ENCODE results near the gene PRRT3.

Gene PRRT3

DNA sequence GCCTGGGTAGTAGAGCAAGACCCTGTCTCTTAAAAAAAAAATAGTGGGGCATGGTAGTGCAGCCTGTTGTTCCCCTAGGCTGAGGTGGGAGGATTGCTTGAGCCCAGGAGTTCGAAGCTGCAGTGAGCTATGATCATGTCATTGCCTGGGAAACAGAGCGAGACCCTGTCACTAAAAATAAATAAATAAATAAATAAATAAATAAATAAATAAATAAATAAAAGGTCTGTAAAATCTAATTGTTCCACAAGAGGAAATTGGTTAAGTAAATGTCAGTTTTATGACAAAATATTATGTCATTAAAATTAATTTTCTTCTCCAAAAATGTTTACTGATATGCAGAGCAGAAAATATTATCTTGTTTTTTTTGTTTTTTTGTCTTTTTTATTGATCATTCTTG, 13.2 kb downstream of the PRRT3 start:
- H3K4me3 Mint-ChIP-seq: no peak overlapping the region
- peaks cover 19% of the 10 kb centered on the region for H3K4me1 Mint-ChIP-seq (ENCODE audit: low read depth)
- no peaks in the 10 kb centered on the region for H3K27me3 Mint-ChIP-seq
- peaks cover 21% of the 10 kb centered on the region for H3K36me3 Mint-ChIP-seq (ENCODE audit: low read depth)
- H3K9me3 Mint-ChIP-seq: no peaks in the 10 kb centered on the region
- no peak overlapping the region for H3K27ac Mint-ChIP-seq

DNA sequence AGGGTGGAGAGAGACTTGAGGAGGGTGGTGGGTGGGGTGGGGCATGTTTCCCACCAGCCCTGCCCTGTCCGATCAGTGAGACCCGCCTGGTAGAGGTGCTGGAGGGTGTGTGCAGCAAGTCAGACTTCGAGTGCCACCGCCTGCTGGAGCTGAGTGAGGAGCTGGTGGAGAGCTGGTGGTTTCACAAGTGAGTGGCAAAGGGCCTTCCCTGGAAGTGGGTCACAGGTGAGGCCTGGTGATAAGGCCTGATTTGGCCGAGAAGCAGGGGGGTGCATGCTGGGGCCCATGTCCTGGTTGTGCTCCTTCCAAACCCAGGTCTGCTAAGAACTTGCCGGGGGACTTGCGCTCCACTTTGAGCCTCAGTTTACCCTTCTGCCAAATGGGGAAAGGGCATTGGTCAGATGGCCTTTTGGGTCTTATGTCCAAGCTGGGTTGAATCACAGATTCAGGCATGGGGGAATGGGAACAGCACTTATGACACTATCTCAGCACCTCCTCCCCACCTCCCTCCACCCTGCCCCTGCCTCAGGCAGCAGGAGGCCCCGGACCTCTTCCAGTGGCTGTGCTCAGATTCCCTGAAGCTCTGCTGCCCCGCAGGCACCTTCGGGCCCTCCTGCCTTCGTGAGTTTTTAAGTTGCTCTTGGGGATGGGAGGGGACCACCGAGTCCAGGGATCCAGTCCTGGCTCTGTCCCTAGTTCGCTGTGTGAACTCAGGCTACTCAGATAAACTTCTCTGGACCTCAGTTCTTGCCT, 14.5 kb downstream of the PRRT3 start:
- Mint-ChIP-seq H3K27me3 (no peaks in the 10 kb centered on the region), H3K36me3 (ENCODE audit: low read depth) (peaks cover 21% of the 10 kb centered on the region), H3K27ac (no peak overlapping the region), H3K9me3 (no peaks in the 10 kb centered on the region), H3K4me3 (no peak overlapping the region), H3K4me1 (ENCODE audit: low read depth) (peaks cover 26% of the 10 kb centered on the region)

DNA sequence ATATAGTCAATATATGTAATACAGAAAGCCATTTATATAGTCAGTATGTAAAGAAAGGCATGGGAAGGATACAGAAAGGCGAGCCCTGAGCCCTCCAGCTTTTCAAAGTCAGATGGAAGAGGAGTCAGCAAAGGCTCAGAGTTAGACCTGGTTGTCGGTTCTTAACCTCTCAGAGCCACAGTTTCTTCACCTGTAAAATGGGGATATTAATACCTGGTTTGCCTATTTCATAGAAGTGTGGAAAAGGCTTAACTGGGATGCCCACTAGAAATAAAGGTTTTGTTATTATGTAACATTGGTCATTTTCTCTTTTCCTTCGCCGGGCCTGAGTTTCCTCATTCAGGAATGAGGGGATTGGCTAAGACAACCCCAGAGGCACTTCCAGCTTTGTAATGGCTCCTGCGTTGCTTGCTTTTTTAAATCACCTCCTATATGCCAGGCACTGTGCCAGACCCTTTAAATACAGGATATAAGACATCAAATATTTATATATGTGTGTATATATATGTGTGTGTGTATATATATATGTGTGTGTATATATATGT, 16.2 kb downstream of the PRRT3 start:
- Mint-ChIP-seq H3K36me3 (ENCODE audit: low read depth) (peaks cover 21% of the 10 kb centered on the region), H3K4me1 (ENCODE audit: low read depth) (peaks cover 40% of the 10 kb centered on the region), H3K4me3 (no peak overlapping the region), H3K27me3 (no peaks in the 10 kb centered on the region), H3K9me3 (no peaks in the 10 kb centered on the region), H3K27ac (no peak overlapping the region)

DNA sequence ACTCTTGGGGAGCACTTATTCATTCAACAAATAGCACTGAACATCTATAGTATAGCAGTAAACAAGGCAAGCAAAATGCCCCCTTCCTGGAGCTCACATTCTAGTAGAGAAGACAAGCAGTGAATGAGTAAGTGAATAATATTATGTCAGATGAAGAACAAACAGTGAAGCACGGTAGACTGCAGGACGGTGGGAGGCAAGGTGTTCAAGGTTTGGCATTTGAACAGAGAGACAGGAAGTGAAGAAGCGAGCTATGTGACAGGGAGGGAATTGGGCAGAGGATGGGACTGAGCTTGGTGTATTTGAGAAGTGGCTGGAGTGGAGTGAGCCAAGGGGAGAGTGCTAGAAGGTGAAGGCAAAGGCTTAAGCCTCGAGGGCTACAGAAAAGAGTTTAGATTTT, 17.2 kb downstream of the PRRT3 start:
- H3K36me3 Mint-ChIP-seq (ENCODE audit: low read depth): peaks cover 21% of the 10 kb centered on the region
- H3K27me3 Mint-ChIP-seq: no peaks in the 10 kb centered on the region
- no peaks in the 10 kb centered on the region for H3K9me3 Mint-ChIP-seq
- H3K4me3 Mint-ChIP-seq: peak overlapping the region; percentile 96
- peaks cover 41% of the 10 kb centered on the region for H3K4me1 Mint-ChIP-seq (ENCODE audit: low read depth)
- peak overlapping the region; percentile 94 for H3K27ac Mint-ChIP-seq

DNA sequence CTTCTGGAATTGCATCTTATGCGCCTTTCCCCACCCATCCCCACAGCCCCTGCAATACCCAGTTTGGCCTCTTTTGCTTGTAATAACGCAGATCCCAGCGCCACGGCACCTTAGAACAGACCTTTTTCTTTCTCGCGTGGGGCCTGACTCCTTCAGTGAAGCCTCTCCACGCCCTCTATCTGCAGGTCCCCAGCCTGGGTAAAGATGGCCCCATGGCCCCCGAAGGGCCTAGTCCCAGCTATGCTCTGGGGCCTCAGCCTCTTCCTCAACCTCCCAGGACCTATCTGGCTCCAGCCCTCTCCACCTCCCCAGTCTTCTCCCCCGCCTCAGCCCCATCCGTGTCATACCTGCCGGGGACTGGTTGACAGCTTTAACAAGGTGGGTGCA, 18.0 kb downstream of the PRRT3 start:
- H3K27ac Mint-ChIP-seq: peak overlapping the region; percentile 94
- H3K4me1 Mint-ChIP-seq (ENCODE audit: low read depth): peaks cover 41% of the 10 kb centered on the region
- H3K4me3 Mint-ChIP-seq: peak overlapping the region; percentile 96
- H3K9me3 Mint-ChIP-seq: no peaks in the 10 kb centered on the region
- peaks cover 21% of the 10 kb centered on the region for H3K36me3 Mint-ChIP-seq (ENCODE audit: low read depth)
- H3K27me3 Mint-ChIP-seq: no peaks in the 10 kb centered on the region

DNA sequence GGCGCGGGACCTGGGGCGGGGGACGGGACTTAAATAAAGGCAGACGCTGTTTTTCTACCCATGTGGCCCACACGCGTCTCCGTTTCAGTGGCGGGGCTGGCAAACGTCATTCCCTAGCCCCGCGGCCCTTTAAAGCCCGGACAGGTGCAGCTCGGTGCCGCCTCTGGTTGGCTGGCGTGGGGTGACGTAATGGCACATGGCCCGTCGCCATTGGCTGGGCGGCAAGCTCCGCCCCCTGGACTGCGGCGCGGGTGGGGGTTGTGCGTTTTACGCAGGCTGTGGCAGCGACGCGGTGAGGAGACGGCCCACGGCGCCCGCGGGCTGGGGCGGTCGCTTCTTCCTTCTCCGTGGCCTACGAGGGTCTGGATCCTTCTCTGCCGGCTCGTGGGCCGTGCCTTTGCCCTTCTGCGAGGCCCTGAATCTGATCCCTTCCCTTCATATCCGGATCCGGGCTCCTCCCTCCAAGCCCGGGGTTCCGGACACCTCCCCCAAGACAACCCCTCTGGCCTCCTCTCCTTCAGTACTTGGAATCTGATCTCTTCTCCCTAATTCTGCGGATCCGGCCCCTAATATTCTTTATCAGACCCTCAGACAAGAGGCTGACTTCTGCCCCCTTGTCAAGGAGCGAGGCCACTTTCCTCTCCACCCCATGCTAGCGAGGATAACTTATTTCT, 18.5 kb downstream of the PRRT3 start, which contains the start of gene CRELD1:
Gene CRELD1 (plus strand): TSS at position 274 of the 674 bp plus-strand sequence. CDS start 605 bp downstream, outside the sequence.
- no peaks in the 10 kb centered on the region for H3K27me3 Mint-ChIP-seq
- H3K4me1 Mint-ChIP-seq (ENCODE audit: low read depth): peaks cover 41% of the 10 kb centered on the region
- peak within 1 kb of the TSS; percentile 96 for H3K4me3 Mint-ChIP-seq
- H3K27ac Mint-ChIP-seq: peak within 1 kb of the TSS; percentile 94
- no peaks in the 10 kb centered on the region for H3K9me3 Mint-ChIP-seq
- H3K36me3 Mint-ChIP-seq (ENCODE audit: low read depth): peaks cover 21% of the 10 kb centered on the region

DNA sequence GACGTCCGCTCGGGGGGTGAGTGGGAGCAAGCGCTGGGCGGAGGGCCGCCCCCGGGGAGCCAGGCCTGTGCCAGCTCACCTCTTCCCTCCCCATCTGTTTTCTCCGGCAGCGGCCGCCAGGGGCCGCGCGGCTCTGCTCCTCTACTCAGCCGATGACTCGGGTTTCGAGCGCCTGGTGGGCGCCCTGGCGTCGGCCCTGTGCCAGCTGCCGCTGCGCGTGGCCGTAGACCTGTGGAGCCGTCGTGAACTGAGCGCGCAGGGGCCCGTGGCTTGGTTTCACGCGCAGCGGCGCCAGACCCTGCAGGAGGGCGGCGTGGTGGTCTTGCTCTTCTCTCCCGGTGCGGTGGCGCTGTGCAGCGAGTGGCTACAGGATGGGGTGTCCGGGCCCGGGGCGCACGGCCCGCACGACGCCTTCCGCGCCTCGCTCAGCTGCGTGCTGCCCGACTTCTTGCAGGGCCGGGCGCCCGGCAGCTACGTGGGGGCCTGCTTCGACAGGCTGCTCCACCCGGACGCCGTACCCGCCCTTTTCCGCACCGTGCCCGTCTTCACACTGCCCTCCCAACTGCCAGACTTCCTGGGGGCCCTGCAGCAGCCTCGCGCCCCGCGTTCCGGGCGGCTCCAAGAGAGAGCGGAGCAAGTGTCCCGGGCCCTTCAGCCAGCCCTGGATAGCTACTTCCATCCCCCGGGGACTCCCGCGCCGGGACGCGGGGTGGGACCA, 19.2 kb downstream of the PRRT3 start:
- Mint-ChIP-seq H3K4me3 (peak overlapping the region; percentile 96), H3K27ac (peak overlapping the region; percentile 94), H3K4me1 (ENCODE audit: low read depth) (peaks cover 41% of the 10 kb centered on the region), H3K36me3 (ENCODE audit: low read depth) (peaks cover 21% of the 10 kb centered on the region), H3K9me3 (no peaks in the 10 kb centered on the region), H3K27me3 (no peaks in the 10 kb centered on the region)

DNA sequence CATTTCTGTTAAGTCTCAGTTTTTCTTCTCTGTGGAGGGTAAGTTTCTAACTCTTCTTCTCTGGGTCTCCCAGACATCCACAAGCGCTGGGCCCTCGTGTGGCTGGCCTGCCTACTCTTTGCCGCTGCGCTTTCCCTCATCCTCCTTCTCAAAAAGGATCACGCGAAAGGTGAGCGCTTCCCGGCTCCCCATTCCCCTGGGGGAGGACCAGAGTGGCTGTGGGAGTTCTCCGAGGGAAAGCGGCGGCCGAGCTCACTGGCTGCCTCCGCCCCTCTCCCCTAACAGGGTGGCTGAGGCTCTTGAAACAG, 19.7 kb downstream of the PRRT3 start:
- H3K9me3 Mint-ChIP-seq: no peaks in the 10 kb centered on the region
- peak overlapping the region; percentile 94 for H3K27ac Mint-ChIP-seq
- peak overlapping the region; percentile 96 for H3K4me3 Mint-ChIP-seq
- peaks cover 41% of the 10 kb centered on the region for H3K4me1 Mint-ChIP-seq (ENCODE audit: low read depth)
- H3K27me3 Mint-ChIP-seq: no peaks in the 10 kb centered on the region
- peaks cover 21% of the 10 kb centered on the region for H3K36me3 Mint-ChIP-seq (ENCODE audit: low read depth)

DNA sequence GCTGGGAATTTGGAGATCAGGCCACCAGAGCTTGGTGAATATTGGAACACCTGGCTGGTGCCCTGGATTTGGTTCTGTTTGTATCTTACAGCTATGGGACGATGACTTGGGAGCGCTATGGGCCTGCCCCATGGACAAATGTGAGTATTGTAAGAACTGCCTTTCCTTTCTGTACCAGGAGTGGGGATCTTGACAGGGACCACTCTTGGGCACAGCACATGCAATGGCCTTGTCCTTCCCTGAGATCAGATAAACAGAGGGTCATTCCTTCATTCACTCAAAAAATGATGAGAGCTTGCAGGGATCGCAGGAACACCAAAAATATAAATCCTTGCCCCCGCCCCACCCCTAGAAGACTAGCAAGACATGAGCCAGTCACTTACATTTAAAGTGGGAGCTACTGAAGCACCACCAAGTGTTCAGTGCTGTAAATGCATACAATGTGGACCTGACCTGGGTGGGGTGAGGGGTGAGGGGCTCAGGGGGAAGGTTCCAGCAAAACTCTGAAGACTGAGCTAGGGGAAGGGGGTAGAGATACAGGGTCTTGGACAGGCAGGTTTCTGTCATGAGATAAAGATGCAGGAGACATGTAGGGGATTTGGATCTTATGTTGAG, 21.3 kb downstream of the PRRT3 start:
- H3K4me3 Mint-ChIP-seq: no peak overlapping the region
- H3K27me3 Mint-ChIP-seq: no peaks in the 10 kb centered on the region
- no peaks in the 10 kb centered on the region for H3K9me3 Mint-ChIP-seq
- H3K36me3 Mint-ChIP-seq (ENCODE audit: low read depth): peaks cover 11% of the 10 kb centered on the region
- no peak overlapping the region for H3K27ac Mint-ChIP-seq
- peaks cover 41% of the 10 kb centered on the region for H3K4me1 Mint-ChIP-seq (ENCODE audit: low read depth)

DNA sequence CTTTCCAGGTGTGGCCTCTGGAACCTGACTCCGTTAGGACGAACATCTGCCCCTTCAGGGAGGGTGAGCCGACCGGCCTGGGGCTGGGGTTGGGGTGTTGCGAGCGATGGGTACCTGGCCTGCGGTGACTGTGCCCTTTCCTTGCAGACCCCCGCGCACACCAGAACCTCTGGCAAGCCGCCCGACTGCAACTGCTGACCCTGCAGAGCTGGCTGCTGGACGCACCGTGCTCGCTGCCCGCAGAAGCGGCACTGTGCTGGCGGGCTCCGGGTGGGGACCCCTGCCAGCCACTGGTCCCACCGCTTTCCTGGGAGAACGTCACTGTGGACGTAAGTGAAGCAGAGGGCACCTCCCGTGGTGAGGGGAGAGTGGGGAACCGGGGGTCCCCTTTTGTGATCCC, 24.1 kb downstream of the PRRT3 start:
- H3K27me3 Mint-ChIP-seq: no peaks in the 10 kb centered on the region
- H3K36me3 Mint-ChIP-seq (ENCODE audit: low read depth): no peaks in the 10 kb centered on the region
- H3K4me1 Mint-ChIP-seq (ENCODE audit: low read depth): peaks cover 16% of the 10 kb centered on the region
- no peak overlapping the region for H3K27ac Mint-ChIP-seq
- no peaks in the 10 kb centered on the region for H3K9me3 Mint-ChIP-seq
- H3K4me3 Mint-ChIP-seq: no peak overlapping the region

DNA sequence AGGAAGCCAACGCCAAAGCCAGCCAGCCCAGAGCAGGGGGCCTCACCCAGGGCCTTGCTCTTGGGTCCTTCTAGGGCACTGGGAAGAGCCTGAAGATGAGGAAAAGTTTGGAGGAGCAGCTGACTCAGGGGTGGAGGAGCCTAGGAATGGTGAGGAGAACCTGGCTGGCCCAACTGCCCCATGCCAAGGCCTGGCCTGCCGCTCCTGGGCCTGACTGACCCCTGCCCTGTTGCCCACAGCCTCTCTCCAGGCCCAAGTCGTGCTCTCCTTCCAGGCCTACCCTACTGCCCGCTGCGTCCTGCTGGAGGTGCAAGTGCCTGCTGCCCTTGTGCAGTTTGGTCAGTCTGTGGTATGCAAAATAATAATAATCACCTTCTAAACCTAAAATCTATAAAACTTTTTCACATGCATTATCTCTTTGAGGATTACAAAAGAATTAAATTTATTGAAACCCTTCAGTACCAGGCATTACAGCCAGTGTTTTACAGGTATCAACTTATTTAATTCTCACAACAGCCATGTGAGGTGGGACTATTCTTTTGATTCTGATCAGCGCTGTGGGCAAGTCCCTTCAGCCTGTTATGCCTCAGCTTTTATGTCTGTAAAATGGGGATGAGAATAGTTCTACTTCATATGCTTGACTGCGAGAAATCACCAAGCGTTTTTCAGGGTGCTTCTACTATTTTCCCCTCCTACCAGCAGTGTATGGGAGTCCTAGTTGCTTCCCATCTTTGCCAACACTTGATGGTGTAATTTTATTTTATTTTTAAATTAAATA, 33.8 kb downstream of the PRRT3 start:
- Mint-ChIP-seq H3K36me3 (ENCODE audit: low read depth) (no peaks in the 10 kb centered on the region), H3K27me3 (peaks cover 4% of the 10 kb centered on the region), H3K9me3 (no peaks in the 10 kb centered on the region), H3K4me3 (no peak overlapping the region), H3K4me1 (ENCODE audit: low read depth) (peaks cover 13% of the 10 kb centered on the region), H3K27ac (no peak overlapping the region)

DNA sequence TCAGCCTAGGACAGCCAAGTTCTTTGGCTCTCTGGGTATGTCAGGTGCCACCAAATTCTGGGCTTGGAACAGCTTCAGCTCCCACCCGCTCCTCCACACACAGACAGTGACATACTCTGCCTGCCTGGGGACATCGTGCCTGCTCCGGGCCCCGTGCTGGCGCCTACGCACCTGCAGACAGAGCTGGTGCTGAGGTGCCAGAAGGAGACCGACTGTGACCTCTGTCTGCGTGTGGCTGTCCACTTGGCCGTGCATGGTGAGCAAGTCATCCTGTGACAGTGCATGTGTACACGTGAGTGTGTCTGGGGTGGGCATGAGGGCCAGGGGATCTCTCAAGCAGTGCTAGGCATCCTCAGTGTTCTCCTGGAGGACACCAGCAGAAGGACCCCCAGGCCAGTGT, 34.4 kb downstream of the PRRT3 start:
- Mint-ChIP-seq H3K4me3 (no peak overlapping the region), H3K4me1 (ENCODE audit: low read depth) (peaks cover 14% of the 10 kb centered on the region), H3K27ac (no peak overlapping the region), H3K9me3 (no peaks in the 10 kb centered on the region), H3K36me3 (ENCODE audit: low read depth) (no peaks in the 10 kb centered on the region), H3K27me3 (peaks cover 4% of the 10 kb centered on the region)

DNA sequence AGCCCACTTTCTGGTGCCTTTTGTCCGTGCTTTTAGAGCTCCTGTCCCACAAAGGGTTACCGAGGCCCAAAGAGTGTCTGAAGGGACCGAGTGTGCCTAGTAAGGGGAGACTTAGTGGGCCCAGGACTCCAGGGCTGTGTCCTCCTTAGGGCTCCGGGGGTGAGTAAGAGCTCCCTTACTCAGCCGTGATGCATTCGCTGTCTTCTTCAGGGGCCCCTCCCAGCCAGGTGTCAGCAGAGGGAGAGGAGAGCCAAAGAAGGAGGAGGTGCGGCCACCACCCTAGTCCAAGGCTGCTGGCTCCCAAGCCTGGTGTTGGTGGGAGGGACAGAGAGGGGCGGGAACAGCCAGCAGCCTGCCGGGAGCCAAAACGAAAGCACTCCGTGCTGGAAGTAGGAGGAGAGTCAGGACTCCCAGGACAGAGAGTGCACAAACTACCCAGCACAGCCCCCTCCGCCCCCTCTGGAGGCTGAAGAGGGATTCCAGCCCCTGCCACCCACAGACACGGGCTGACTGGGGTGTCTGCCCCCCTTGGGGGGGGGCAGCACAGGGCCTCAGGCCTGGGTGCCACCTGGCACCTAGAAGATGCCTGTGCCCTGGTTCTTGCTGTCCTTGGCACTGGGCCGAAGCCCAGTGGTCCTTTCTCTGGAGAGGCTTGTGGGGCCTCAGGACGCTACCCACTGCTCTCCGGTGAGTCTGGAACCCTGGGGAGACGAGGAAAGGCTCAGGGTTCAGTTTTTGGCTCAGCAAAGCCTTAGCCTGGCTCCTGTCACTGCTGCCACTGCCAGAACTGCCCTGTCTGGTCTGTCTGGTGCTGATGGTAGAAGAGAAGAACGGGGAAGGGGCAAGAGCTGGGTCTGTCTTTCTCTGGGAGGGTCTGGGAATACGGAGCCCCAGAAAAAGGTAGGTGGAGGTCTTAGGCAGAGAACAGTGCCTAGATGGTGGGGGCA, 35.2 kb downstream of the PRRT3 start, which contains the start of gene IL17RC:
Gene IL17RC (plus strand): TSS at position 365 of the 947 bp plus-strand sequence. CDS start 218 bp downstream, at position 583.
- no peaks in the 10 kb centered on the region for H3K36me3 Mint-ChIP-seq (ENCODE audit: low read depth)
- peak within 1 kb of the TSS; percentile 36 for H3K27ac Mint-ChIP-seq
- no peaks in the 10 kb centered on the region for H3K9me3 Mint-ChIP-seq
- H3K27me3 Mint-ChIP-seq: peaks cover 4% of the 10 kb centered on the region
- peaks cover 22% of the 10 kb centered on the region for H3K4me1 Mint-ChIP-seq (ENCODE audit: low read depth)
- peak within 1 kb of the TSS; percentile 70 for H3K4me3 Mint-ChIP-seq

Measured in stimulated activated naive CD8-positive, alpha-beta T cell treated with anti-CD3 and anti-CD28 coated beads, Interleukin-15, Interleukin-2, amounts not matched to agents 100 ng/mL and 50 ng/mL, for 24 hours (primary cell).